IPS-NIHi7 (cell line): ENCODE results near the gene MED31.
"Not testable (repeated sequence)": the region's sequence is repeated elsewhere in the genome, so short reads cannot be mapped to it uniquely, and the experiment has no call there.

Experiments
- DNase-seq: peaks from one replicate; pipeline ENCODE4 v3.0.0; 2012; ENCODE audit warnings: mixed read lengths; ENCODE audit errors: extremely low spot score

The MED31 gene

DNA sequence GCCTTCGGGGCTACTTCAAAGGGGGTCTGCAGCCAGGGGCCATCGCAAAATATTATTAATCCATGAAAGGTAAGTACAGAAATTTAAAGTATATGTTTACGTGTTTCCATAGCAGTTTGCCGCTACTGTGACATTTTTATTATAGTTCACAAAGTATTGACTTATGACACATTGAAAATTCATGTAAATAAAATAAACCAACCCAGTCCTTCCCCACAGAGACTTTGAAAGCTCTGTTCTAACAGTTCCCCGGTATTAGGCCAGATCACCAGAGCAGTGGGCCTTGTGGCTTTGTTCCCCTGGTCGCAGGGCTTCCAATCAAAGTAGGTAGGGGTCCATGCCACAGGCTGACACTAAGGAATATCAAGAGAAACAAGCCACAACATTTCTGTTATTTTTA is 24.8 kb downstream of the MED31 start:
- no peak for DNase-seq

DNA sequence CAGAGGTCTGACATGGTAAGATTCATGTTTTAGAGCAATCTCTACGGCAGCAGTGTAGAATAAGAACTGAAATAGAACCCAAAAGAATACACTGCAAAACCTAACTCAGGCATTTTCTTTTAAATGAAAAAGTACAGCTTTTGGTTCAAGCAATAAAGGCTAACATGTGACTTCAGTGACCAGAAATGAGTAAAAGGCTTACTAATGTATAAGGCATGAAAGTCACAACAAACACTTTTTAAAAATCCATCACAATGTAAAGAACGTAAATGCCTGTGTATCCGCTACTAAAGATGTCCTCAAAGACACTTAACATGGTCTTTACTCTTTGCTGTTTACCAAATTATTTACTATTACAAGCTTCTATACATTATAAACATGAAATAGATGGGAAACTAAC is 27.5 kb downstream of the MED31 start:
- no peak for DNase-seq

DNA sequence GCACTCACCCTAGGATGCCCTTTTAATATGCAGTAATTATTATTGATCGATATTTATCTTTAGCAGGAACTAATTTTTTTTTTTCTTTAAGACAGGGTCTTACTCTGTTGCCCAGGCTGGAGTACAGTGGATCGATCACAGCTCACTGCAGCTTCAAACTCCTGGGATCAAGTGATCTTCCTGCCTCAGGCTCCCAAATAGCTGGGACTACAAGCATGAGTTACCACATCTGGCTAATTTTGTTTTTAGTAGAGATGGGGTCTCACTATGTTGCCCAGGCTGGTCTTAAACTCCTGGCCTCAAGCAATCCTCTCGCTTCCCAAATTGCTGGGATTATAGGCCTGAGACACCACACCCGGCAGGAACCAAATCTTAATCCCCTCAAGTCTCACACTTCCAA is 40.2 kb downstream of the MED31 start:
- no peak for DNase-seq

DNA sequence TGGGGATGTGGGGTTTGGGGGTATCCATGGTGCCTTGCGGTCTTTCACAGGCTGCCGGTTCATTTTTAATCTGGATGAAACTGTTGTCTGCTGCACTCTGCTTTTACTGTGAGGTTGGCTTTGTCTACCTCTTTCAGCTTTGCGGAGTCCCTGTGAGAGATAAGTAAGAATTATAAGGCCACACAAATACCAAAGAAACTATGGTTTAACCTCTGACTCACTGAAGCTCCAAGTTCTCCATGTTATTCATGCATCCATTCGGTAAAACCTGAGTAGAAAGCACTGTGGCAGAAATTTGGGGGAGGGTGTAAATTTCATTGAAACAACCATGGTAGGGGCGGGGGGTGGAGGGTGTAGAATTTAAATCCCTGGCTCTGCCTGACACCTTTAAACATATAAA is 41.4 kb downstream of the MED31 start:
- no peak for DNase-seq

DNA sequence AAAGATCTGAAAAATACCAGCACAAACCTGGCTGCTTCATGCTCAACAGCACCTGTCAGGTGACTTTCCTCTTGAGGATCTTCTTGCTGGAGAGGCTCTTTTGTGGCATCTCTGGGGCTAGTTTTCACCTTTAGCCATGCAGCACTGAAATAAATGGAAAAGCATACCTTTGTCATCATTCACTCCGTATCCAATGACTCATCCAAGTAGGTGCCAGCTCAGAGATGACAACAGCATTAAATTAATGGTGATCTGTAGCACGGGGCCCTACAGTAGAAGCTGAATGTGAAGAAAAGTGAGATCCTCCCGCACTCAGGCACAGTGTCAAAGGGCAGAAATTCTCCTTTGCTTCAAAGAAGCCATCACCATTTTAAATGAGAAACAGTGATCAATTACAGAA is 43.1 kb downstream of the MED31 start:
- no peak for DNase-seq

DNA sequence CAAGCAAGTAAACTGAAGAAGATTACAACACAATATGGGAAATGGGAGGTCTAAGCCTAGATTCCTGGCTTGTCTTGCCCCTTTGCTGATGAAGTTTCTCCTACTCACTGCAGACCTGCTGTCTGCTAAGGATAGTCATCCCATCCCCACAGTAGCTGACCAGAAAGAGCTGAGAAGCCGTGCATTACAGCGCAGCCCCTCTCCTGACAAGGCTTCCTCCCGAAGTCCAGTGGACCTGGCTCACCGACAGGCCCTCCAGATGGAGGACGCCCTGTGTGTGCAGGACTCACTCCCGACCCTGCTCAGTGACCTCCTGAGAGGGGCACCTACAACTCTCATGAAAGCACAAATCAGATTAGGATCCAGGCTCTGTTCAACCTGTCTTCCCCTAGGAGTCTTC is 46.3 kb downstream of the MED31 start:
- DNase-seq, result no peak

DNA sequence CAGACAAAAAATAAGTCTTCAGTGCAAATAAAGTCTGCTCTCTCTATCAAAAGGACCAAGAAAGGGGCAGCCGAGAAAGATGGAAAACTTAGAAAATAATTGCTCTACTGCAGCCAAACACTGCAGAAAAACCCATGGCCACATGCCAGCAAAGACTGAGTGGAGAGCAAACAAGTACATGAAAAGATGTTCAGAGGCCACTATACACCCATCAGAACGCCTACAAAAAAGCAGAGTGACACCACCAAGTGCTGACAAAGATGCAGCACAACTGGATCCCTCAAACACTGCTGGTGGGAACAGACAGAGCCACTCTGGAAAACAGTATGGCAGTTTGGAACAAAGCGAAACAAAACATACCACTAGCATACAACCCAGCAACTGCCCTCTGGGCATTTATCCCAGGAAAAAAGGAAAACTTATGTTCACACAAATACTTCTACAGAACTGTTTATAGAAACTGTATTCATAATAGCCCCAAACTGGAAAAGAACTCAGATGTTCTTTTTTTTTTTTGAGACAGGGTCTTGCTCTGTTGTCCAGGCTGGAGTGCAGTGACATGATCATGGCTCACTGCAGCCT is 47.6 kb downstream of the MED31 start:
- DNase-seq, result no peak

DNA sequence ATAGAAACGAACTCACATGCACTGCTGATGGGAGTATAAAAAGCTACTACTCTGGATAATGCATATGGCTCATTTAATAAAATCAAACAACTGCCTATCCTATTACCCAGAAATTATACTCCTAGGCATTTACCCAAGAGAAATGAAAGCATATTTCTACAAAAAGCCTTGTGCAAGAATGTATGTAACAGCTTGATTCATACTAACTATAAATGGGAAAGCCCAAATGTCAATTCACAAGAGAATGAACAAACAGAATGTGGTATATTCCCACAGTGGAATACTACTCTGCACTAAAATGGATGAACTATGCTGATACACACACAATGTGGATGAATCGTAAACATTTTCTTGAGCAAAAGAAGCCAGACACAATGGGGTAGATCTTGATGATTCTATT is 49.3 kb downstream of the MED31 start:
- no peak for DNase-seq

DNA sequence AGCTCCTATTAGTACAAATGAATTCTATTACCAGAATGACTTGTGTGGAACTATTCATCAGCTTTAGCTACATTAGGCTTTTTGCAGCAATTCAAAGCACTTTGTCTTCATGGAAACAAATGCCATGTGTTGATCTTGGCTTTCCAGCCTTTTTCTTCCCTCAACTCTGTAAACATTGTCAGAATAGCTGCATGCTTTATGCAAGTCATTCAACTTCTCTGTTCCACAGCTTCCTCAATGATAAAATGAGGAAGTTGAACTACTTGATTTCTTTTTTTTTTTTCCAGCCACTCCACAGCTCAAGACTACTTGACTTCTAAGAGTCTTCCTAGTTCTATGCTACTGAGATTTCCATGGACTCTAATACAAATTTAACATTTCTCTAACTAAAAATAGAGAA is 52.0 kb downstream of the MED31 start:
- no peak for DNase-seq

DNA sequence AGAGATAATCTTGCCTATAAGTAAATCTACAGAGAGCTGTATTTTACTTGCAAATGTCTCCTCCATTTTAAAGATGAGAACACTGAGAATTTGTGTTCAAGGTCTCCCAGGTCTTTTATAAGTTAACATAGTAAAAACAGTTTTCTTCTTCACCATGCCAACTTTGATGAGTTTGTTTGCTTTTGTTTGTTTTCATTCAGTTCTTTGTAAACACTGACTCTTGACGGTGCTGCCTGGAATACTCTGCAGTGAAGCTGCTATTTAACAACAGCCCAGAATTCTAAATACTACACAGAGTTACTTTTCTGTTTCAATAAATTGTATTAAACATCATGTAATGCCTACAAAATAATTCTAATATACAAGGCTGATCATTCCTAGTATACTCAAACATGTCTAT is 53.7 kb downstream of the MED31 start:
- no peak for DNase-seq

DNA sequence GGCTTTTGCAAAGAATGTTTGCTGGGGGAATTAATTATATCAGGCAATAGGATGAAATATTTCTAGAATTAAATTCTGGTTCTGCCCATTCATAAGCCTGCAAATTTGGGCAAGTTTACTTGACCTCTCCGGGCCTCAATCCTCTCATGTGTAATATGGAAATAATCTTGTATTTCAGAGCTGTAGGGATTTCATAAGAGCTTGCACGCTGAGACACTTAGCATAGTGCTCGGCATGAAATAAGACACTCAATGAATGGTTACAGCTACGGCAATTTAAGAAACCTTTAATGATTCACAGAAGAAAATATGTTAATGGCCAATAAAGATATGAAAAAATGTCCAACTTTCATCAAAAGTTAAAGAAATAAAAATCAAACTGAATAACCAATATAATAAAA is 54.5 kb downstream of the MED31 start:
- DNase-seq, result no peak

DNA sequence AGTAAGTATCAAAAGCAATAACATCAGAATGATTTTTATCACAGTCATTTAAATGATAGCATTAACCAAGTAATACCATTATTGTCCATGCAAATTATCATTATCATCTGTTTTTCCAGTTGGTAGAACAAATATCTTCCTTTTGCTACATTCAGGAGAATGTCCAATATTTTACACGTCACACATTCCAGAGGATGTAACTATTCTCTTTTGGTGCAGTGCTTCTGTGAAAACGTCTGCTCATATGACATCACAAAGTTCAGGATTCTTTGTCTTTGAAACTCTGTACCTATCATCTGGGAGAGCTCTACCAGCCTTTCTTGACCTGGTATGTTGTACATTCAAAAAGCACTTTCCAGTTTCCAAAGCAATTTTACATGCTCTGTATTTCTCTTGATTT is 54.9 kb downstream of the MED31 start:
- DNase-seq, result no peak

DNA sequence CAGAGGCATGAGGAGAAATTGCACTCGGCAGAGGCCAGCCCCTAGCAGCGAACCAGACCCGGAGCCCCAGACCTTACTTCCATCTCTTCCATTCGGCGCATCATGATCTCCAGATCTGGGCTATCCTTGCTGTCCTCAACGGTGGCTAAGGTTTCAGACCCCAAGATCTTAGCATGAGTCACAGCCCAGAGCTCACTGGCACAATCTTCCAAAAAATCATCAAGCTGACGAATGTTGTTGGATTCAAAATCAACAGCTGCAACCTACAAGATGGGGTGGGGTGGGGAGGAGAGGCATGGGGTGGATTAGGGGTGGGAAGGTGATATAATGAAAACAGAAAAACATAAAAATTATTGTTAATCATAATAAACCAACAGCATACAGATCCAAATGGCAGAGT is 55.3 kb downstream of the MED31 start:
- DNase-seq, result no peak

DNA sequence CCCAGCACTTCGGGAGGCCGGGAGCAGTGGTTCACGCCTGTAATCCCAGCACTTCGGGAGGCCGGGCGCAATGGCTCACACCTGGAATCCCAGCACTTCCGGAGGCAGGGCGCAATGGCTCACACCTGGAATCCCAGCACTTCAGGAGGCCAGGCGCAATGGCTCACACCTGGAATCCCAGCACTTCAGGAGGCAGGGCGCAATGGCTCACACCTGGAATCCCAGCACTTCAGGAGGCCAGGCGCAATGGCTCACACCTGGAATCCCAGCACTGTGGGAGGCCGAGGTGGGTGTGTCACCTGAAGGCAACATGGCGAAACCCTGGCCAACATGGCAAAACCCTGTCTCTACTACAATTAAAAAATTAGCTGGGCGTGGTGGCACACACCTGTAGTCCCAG is 58.0 kb downstream of the MED31 start:
- not testable (repeated sequence) for DNase-seq
